Measurements from ENCODE around the gene SGK2.

DNA sequence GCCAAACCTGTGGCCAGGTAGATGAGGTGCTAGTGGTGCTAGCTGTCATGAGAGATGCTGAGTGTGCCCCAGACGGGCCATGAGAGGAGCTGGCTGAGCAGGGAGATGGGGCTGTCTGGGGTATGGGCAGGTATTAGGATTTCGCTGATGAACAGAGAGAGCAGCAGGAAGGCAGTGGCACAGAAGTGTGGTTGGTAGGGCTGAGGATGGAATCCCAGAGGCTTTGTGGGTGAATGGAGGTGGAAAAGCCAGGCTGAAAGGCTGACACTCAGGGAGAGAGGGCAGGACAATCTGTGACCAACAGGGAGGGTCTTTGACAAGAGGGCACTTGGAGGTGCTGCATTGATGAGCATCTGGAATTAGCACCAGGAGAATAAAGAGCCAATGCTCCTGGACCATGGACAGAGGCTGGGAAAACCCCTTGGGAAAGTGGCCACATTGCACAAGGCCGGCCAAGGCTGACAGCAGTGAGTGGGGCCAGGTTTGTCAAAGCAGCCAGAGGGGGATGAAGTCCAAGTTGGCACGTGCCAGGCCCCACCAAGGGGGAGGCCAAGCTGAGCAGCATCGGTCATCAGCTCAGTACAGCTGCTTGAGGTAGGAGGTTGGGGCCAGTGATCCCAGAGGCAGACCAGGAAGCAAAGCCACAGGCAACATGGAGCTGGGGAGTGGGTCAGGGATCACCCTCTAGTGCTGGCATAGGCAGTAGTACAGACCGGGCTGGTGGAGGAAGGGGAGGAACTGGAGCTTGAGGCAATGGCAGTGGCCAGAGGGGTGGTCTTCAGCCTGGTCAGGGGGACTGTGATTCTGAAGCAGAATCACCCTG is 19.7 kb upstream of the SGK2 start:
- TF ChIP-seq, protein P1, sequence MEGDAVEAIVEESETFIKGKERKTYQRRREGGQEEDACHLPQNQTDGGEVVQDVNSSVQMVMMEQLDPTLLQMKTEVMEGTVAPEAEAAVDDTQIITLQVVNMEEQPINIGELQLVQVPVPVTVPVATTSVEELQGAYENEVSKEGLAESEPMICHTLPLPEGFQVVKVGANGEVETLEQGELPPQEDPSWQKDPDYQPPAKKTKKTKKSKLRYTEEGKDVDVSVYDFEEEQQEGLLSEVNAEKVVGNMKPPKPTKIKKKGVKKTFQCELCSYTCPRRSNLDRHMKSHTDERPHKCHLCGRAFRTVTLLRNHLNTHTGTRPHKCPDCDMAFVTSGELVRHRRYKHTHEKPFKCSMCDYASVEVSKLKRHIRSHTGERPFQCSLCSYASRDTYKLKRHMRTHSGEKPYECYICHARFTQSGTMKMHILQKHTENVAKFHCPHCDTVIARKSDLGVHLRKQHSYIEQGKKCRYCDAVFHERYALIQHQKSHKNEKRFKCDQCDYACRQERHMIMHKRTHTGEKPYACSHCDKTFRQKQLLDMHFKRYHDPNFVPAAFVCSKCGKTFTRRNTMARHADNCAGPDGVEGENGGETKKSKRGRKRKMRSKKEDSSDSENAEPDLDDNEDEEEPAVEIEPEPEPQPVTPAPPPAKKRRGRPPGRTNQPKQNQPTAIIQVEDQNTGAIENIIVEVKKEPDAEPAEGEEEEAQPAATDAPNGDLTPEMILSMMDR (IDR thresholded peaks at IDR 0.05): no peak
- TF ChIP-seq POLR2A (IDR thresholded peaks at IDR 0.05): no peak
